ENCODE results near the gene PLXNB2. TPM values are rescaled to one million over a fixed set of nuclear protein-coding genes. Genes with fewer than 3 reads are reported as not detected.

Gene PLXNB2
- total RNA-seq, 2 experiments from 2014 or later = 10.9 to 12.0 TPM

DNA sequence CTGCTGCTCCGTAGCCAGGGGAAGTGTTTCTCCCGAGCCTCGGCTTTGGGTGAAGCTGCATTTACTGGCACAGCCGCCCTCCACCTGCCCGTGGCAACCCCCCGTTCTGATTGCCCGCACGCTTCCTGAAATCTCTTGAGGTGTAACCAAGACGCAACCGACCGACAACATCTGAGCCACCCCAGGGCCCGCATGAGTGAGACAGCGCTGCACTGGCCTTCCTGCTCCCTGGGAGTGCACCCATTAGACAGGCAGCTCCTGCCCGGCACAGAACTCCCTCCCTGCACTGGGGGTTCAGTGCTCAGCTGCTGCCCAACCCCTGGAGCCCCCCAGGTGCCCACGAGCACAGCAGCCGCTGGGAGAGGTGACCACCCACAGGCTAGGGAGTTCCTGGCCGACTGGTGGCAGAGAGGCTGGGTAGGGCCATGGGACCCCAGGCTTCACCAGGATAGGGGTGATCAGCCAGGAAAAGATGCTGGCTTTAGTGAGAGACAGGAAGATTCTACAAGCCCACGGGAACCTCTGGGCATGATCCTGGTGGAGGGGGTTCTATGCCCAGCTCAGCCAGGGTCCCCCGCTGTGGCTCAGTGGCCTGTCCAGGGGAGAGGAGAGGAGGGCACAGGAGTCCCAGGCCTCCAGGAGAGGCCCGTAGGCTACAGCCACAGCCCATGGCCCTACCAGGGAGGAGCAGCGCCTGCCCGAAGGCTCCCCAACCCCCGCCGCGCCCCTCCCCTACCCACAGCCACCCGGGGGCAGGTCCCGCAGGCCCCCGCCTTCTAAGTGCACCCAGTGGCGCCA is 14.6 kb downstream of the PLXNB2 start:
- POLR2A ChIA-PET = no interaction called here
- CTCF ChIA-PET = no interaction called here

DNA sequence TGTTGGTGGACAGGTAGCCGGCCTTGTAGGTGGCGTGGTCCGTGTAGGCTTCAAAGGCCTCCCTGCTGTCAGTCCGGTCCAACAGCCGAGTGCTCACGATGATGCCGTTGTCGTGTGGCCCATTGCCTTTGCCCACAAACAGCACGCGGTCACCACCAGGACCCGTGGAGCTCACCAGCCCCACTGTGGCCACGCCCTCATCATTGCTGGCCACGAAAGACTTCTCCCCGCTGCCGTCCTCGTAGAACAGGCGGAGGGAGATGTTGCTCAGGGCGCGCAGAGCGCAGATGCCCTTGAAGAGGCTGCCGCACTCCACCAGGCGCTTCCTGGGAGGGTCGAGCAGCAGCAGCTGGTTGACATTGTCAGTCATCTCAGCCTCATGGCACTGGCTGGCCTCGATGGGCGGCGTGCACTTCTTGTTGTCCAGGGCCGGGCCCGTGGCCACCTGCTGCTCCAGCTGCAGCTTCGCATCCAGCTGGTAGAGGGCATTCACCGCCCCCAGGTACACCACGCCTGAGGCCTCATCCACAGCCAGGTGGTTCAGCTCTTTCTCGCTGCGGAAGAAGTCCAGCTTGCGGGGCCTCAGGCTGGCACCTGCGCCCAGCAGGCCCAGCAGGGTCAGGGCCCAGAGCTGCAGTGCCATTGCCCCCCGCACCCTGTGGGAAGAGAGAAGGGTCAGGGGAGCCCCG is 17.4 kb downstream of the PLXNB2 start:
- CTCF ChIA-PET = no interaction called here
- POLR2A ChIA-PET = no interaction called here

DNA sequence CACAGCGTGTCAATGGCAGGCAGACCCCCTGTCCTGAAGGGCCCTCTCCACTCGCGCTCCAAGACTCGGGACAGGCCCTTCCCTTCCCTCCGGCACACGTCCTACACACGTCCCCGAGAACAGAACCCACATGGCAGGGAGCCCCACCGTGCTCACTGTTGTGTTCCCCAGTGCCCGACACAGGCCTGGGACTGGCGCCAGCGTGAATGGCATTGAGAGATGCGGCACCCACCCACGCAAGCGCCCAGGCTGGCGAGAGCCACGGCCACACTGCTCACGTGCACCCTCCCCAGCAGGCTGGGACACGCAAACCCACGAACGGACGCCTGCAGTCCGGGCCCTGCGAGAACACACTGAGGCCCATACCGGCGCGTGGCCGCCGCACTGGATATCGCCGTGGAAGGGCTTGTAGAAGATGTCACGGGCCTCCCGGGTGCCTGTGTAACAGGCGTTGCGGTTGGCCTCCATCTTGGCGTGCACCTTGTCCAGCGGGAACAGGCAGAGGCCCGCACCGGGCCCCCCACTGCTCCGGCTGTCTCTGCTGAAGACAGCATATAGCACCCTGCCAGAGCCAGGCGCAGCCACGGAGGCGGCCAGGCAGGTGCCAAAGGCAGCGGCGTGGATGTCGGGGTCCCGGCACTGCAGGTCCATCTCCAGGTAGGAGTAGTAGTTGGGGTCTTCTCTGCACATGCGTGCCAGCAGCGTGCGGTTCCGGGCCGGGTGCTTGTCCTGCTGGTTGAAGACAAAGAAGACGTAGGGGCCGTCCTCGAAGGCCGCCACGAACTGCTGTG is 18.1 kb downstream of the PLXNB2 start:
- CTCF ChIA-PET = no interaction called here
- POLR2A ChIA-PET = no interaction called here

DNA sequence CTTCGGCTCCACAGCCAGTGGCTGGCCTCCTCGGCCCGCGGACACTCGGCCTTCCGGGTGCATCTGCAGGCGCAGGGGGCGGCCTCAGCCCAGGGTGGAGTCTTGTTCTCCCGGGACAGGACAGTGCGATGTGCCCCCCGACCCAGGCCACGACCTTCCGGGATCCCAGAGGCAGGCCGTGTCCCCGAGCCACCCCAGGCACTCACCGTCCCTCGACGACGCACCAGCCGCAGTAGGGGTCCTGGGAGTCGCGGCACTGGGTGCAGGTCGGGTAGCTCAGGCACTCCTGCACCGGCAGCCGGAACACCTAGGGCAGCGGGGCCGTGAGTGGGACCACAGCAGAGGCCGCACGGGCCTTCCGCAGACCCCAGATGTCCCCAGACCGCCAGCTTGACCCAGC is 19.7 kb downstream of the PLXNB2 start:
- ChIA-PET CTCF (no interaction called here), POLR2A (no interaction called here)

DNA sequence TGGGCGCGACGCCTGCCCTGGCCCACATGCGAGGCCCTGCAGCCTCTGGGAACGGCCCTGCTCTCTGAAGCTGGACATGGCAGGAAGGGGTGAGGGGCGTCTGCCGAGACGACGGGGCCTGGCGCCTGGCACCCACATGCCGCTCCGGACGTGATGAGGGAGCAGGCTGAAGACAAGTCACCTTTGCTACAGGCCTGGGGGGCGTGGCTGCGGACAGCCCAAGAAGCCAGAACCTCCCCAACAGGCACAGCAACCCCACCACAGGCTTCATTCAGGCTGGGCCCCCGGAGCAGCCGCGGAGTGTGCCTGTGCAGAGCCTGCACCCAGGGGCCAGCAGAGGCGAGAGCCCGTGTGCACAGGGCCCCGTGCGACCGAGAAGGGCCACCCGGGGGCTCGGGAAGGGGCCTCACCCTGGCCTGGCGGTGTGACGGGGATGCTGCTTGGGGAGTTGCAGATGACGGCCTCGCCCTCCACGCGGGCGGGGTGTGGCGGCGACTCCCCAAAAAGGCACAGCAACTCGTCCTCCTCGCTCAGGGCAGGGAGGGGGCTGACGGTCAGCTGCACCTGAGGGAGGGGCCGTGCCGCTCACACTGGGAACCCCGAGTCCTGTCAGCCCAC is 20.6 kb downstream of the PLXNB2 start:
- CTCF ChIA-PET = no interaction called here
- POLR2A ChIA-PET = no interaction called here

DNA sequence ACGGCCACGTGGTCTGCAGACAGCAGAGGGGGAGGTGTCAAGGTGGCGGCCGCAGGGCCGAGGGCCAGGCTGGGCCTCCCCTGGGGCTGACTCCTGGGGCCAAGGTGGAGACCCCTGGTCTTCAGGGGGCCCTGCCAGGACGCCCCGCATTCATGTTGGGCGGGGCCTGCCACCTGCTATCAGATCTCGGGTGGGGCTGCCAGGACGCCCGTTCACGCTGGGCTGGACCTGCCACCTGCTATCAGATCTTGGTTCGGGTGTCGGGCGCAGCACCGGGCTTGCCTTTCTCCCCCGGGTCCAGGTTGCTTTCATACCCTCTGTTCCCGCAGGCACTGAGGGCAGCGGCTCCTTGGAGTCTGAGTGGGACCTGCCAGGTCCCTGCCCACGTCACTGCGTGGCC is 21.2 kb downstream of the PLXNB2 start:
- CTCF ChIA-PET = no interaction called here
- POLR2A ChIA-PET = no interaction called here

DNA sequence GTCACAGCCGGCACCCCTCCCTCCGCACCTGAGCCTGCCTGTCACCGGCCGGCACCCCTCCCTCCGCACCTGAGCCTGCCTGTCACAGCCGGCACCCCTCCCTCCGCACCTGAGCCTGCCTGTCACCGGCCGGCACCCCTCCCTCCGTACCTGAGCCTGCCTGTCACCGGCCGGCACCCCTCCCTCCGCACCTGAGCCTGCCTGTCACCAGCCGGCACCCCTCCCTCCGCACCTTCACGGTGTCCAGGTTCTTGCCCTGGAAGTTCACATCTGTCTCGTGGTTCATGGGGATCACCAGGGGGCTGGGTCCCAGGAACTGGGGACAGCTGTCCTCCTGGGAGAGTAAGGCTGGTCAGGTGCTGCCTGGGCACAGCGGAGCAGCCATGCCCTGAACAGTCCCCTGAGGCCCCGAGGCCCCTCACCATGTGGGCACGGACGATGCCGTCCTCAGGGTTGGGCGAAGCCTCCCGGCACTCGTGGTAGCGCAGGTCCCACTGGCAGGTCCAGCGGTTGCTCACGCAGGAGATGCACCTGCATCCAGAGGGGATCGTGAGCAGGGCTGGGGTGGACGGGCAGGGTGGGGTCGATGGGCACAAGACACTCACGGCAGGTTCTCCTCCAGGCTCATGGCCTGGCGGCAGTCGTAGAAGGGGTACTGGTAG is 21.7 kb downstream of the PLXNB2 start:
- CTCF ChIA-PET = no interaction called here
- POLR2A ChIA-PET = no interaction called here

DNA sequence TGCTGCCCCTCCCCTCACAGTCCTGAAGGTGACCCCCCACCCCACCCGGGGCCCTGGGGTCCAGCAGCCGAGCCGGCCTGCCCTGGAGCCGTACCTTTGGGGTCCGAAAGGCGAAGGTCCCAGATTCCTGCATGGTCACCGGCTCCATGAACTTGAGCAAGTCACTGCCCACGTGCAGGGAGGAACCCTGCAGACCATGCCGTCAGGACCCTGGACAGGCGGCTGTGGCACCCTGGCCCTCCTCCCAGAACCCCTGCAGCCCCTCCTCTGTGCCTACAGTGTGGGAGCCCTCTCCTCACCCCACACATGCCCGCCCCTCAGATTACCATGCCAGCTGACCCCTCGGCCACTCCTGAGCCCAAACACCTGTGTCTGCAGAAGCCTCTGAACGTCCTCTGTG is 23.0 kb downstream of the PLXNB2 start:
- CTCF ChIA-PET = interaction anchor here (0.8 kb wide), 1 partner anchor 8 kb away, joined by 4 read pairs; no protein-coding TSS in a partner anchor
- POLR2A ChIA-PET = no interaction called here

DNA sequence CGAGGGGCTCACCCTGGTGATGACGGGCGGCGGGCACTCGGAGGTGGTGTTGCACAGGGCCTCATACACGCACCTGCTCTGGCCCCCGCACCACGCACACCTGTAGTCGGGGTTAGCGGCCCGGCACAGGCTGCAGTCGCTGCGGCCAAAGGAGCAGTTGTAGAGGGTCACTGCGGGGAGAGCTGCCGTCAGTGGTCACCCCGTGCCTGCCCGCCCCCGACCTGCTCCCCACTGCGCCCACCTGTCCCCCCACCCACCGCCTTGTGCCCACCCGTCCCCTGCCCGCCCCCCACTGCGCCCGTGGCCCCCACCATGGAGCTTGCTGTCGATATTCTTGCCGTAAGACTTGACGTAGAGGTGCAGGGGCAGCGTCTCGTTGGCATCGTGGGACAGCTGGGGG is 23.6 kb downstream of the PLXNB2 start:
- ChIA-PET CTCF (no interaction called here), POLR2A (no interaction called here)

DNA sequence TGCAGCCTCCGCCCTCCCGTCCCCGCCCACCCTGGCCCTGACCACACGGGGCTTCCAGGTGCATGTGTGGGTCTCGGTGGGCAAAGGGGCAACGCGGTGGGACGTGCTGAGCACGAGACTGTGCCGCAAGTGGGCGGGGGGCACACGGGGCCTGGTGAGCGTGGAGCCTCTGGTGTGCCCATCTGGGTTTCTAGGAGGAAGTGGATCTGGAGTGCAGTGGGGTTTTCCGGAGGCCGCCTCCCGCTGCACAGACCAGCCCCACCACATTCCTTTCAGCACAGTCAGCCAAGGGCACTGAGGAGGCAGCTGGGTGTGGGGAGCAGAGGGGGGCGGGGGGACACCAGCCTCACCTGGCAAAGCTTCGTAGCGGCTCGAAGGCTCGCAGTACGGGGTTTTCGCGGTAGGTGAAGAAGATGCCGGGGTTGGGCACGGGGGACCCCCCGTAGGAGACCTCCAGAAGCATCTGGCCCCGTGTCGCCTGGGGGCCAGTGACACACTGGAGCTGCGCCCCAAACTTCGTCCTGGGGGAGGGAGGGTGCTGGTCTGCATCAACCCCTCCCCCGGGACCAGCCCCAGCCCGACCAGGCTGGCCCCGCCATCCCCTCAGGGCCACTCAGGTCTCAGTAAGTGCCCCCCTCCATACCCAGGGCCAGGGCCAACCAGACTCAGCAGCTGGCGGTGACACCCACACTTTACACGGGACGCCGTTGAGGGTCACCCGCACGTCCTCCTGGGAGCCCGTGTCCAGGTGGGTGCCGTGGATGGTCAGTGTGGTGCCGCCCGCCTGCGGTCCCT is 24.9 kb downstream of the PLXNB2 start:
- ChIA-PET CTCF (no interaction called here), POLR2A (no interaction called here)

DNA sequence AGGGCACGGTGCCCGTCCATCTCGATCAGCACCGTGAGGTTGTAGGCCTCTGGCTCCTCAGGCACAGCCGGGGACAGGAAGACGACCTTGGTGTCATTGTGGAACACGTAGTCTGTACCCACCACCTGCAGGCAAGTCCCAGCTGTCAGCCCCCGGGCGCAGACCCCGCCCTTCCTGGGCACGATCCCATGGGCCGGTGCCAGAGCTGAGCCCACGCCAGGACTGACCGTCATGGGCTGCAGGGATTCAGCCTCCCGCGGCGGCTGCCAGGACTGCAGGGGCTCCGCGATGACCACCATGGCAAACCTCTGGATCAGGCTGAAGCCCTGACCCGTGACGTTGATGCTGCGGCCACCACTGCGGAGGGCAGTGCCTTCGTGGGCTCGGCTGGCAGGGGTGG is 25.5 kb downstream of the PLXNB2 start:
- ChIA-PET POLR2A (no interaction called here), CTCF (no interaction called here)

DNA sequence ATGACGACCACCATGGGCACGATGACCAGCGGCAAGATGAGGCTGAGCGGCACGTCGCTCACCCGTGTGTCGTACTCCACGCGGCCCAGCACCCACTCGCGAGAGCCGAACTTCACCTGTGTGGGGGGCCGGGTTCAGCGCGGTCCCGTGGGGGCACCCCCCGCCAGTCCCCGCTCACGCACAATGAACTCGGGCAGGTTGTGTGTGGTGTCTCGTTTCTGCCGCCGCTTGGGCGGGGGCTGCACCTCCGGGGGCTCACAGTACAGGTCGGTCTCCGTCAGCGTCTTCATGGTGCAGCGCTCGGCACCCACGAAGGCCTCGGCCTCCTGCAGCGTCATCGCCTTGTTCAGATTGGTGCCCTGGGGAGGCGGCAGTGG is 26.1 kb downstream of the PLXNB2 start:
- ChIA-PET CTCF (no interaction called here), POLR2A (no interaction called here)

DNA sequence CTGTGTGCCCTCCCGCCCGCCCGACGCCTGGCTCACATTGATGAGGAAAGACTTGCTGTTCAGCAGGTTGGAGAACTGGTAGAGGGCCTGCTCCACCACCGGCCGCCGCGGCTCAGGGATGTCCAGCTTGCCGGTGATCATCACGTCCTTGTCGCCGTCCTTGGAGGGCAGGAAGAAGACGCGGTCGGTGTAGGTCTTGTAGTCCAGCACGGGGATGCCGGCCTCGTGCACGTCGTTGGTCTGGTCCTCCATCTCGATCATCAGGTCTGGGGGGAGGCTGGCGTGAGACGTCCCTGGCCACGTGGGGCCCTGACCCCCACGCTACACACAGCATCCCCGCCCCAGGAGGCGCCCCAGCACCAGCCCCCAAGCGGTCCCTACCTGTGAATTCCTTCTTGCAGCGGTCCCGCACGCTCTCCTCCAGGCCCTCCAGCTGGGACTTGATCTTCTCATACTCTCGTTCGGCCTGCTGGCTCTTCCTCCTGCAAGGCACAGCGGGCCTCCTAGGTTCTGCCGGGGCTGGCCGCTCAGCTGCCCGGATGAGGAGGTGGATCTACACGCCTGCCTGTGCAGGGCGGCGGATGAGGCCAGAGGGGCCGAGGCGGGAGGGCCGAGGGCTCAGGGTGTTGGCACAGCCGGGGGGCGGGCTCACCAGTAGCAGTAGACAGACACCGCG is 26.6 kb downstream of the PLXNB2 start:
- CTCF ChIA-PET = no interaction called here
- POLR2A ChIA-PET = no interaction called here

DNA sequence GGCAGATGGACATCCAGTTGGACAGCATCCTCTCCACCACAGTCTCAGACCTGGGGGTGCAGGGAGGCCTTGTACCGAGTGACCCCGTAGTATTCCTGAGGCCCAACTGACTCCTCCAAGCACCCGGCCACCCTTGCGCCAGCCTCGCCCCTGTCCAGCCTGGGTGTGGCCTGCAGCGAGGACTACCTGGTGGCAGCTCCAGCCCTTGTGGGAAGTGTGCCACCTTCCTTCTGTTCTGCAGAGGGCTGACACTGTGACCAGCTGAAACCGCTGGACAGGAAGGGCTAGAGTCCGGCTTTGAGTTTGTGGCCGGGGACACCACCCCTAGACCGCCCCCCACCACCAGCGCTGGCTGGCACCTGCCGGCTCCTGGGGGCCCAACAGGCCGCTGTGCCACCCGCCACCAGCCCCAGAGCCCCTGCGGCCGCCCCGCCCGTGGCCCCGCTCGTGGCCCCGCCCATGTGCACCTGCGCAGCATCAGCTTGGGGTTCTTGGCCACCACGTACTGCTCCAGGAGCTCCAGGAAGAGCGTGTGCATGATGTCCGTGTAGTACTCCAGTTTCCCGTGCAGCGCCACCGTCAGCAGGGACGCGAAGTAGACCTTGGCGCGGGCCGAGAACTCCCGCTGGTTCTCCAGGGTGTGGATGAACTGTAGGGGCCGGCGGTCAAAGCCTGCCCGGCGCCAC is 27.3 kb downstream of the PLXNB2 start:
- POLR2A ChIA-PET = no interaction called here
- CTCF ChIA-PET = no interaction called here

DNA sequence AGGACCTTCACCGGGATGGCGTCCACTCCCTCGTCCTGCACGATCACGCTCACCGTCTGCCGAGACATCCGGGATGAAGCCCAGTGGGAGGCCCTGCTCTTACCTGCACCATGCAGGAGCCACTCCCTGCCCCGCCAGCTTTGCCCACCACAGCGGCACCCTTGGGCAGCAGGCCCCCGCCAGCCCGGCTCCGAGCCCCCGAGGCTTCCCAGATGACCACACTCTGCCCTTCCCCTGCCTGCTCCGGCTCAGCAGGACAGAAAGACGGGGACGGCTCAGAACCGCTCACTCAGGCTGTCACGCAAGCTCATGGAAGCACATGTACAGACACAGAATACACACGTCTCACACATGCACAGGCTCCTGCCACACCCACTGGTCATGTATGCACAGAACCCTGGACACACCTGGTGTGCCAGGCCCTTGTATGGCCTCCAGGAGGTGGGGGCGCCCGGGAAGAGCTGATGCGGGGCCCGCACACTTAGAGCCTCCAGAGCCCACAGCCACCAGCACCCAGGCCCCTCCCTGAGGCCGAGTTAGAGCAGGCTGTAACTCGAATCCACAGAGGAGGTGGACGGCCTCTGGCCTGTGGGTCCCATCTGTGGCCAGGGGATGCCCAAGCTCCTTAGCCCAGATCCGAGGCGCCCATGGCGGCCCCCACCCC is 28.4 kb downstream of the PLXNB2 start:
- POLR2A ChIA-PET = interaction anchor here (0.7 kb wide), 1 partner anchor 40 kb away, joined by 3 read pairs; no protein-coding TSS in a partner anchor
- CTCF ChIA-PET = no interaction called here

DNA sequence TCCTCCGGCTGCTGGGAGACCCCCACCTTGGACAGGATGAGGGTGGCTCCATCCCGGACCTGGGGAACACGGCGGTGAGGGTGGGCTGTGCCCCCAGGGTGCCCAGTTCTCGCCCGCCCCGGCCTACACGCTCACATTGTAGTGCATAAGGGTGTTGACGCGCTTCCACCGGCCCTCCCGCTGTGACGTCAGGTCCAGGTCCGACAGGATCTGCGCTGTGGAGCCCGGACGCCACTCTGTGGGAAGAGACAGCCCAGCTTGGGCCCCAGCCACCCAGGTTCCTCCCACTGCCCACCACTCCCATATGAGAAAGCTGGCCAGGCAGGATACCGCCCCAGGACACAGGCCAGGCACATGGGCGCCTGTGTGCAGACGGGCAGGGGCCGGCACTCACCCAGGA is 29.0 kb downstream of the PLXNB2 start:
- POLR2A ChIA-PET = no interaction called here
- CTCF ChIA-PET = no interaction called here

DNA sequence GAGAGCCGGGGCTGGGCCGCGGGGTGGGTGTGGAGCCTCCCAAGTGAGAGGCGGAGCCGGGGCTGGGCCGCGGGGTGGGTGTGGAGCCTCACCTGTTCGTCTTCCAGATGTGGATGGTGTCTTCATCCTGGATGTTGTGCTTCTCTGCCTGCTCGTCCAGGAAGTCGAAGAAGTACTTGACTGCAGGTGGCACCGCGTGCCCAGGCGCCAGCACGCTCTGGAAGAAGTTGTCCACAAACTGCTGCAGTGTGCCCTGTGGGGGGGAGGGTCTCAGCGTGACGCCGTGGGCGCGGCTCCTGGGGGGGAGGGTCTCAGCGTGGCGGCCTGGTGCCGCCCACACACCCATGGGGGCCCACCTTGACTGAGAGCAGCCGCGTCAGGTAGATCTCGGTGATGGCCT is 29.7 kb downstream of the PLXNB2 start:
- CTCF ChIA-PET = no interaction called here
- POLR2A ChIA-PET = no interaction called here

DNA sequence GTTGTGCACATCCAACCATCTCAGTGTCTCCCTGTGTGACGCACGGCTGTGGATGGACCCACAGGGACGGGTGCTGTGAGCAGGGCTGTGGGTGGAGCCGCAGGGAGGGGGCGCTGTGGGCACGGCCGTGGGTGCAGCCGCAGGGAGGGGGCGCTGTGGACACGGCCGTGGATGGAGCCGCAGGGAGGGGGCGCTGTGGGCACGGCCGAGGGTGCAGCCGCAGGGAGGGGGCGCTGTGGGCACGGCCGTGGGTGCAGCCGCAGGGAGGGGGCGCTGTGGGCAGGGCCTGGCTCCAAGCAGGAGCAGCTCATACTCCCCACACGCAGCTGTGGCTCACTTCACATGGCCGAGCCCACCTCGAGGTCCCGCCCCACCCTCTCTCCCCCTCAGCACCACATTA is 31.3 kb downstream of the PLXNB2 start:
- POLR2A ChIA-PET = no interaction called here
- CTCF ChIA-PET = interaction anchor here (0.6 to 2.5 kb wide), 20 partner anchors 9 to 404 kb away, joined by 3 to 17 read pairs (median 3); partner anchors contain the start of genes DENND6B, HDAC10 and PLXNB2

All from activated CD8-positive, alpha-beta memory T cell treated with anti-CD3 and anti-CD28 coated beads for 36 hours (primary cell).